Neural progenitor cell (in vitro differentiated cells): ENCODE measurements around the gene NBEA. TPM values are rescaled to one million over a fixed set of nuclear protein-coding genes. Genes with fewer than 3 reads are reported as not detected.

Experiments used
- DNase-seq: peaks from one replicate; pipeline ENCODE4 v3.0.0-alpha.2; 2016; ENCODE audit warnings: low spot score
- H2AFZ ChIP-seq: fragments of 200-600 bp; sonication (generic); replicated peaks from 2 replicates; pipeline ENCODE4 v1.6.1; 2016; ENCODE audit warnings: antibody characterized with exemption
- H3F3A ChIP-seq: fragments of 200-600 bp; sonication (generic); 2 replicates; pipeline ENCODE4 v1.6.1; 2016; ENCODE audit warnings: antibody characterized with exemption, low read depth
- H3K27ac ChIP-seq: fragments of 200-600 bp; sonication (generic); 2 replicates; pipeline ENCODE4 v1.5.1; 2016; ENCODE audit warnings: mild to moderate bottlenecking
- H3K27me3 ChIP-seq: fragments of 200-600 bp; sonication (generic); 2 replicates; pipeline ENCODE4 v1.6.1; 2016; ENCODE audit warnings: mild to moderate bottlenecking, moderate library complexity
- H3K36me3 ChIP-seq: fragments of 200-600 bp; sonication (generic); 2 replicates; pipeline ENCODE4 v1.5.1; 2016
- H3K4me1 ChIP-seq: fragments of 200-600 bp; sonication (generic); 2 replicates; pipeline ENCODE4 v1.6.1; 2016; ENCODE audit warnings: mixed run types
- H3K4me2 ChIP-seq: fragments of 200-600 bp; sonication (generic); 2 replicates; pipeline ENCODE4 v1.6.1; 2016
- H3K4me3 ChIP-seq: fragments of 200-600 bp; sonication (generic); 2 replicates; pipeline ENCODE4 v1.5.1; 2016
- H3K79me2 ChIP-seq: fragments of 200-600 bp; sonication (generic); 2 replicates; pipeline ENCODE4 v1.6.1; 2016; ENCODE audit warnings: low read depth
- H3K9ac ChIP-seq: fragments of 200-600 bp; sonication (generic); 2 replicates; pipeline ENCODE4 v1.6.1; 2016
- H3K9me3 ChIP-seq: fragments of 200-600 bp; sonication (generic); 2 replicates; pipeline ENCODE4 v1.5.1; 2016; ENCODE audit warnings: low read depth
- H4K20me1 ChIP-seq: fragments of 200-600 bp; sonication (generic); 2 replicates; pipeline ENCODE4 v1.6.1; 2016; ENCODE audit warnings: low read depth
- H3K27ac Mint-ChIP-seq: 3 replicates; pipeline ENCODE4 v1.8.0; 2021; ENCODE audit warnings: mixed read lengths
- H3K27me3 Mint-ChIP-seq: 2 replicates; pipeline ENCODE4 v1.8.0; 2022; ENCODE audit warnings: low read depth, mild to moderate bottlenecking, inconsistent platforms, moderate library complexity, mixed read lengths; ENCODE audit not compliant: insufficient read depth
- H3K36me3 Mint-ChIP-seq: 3 replicates; pipeline ENCODE4 v1.8.0; 2021; ENCODE audit warnings: mixed read lengths
- H3K4me1 Mint-ChIP-seq: 3 replicates; pipeline ENCODE4 v1.8.0; 2021; ENCODE audit warnings: mixed read lengths
- H3K4me3 Mint-ChIP-seq: 3 replicates; pipeline ENCODE4 v1.8.0; 2021; ENCODE audit warnings: mild to moderate bottlenecking, moderate library complexity, mixed read lengths
- H3K9me3 Mint-ChIP-seq: 3 replicates; pipeline ENCODE4 v1.8.0; 2020; ENCODE audit warnings: mixed read lengths
- CTCF ChIP-seq: fragments of 200-600 bp; sonication (generic); IDR thresholded peaks from 2 replicates; pipeline ENCODE4 v1.5.1; 2017; ENCODE audit warnings: antibody characterized with exemption, mild to moderate bottlenecking
- EZH2 ChIP-seq: fragments of 200-600 bp; sonication (generic); IDR thresholded peaks from 2 replicates; pipeline ENCODE4 v1.6.1; 2017; ENCODE audit warnings: antibody characterized with exemption, mild to moderate bottlenecking, moderate library complexity
- EZH2phosphoT487 ChIP-seq: fragments of 200-600 bp; sonication (generic); IDR thresholded peaks from 2 replicates; pipeline ENCODE4 v1.6.1; 2017; ENCODE audit warnings: antibody characterized with exemption
- total RNA-seq: library from RNA; depleted of rRNA; stranded (reverse); fragments of >200 nt; gene quantifications from 2 replicates; pipeline ENCODE4 v1.2.3, GENCODE V29; 2015; ENCODE audit warnings: low replicate concordance

The NBEA gene
- total RNA-seq, 1 donor from 2014 or later, result 31.0 TPM

DNA sequence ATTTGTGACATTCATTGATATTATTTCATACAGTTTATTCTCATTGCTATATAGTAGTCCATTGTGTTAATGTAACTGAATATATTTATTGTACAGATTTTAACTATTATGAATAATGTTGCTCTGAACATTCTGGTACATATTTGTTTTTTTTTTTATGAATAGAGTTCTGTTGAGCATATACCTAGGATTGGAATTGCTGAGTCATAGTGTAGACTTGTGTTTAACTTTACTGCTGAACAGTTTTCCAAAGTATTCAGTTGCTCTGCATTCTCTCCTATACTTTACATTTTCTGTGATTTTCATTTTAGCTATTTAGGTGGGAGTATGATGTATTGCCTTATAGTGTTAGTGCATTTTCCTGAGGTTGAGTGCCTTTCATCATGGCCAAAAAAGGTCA lies 436.9 kb downstream of the NBEA start:
- H3K36me3 ChIP-seq, result no peaks in the 10 kb centered on the region
- no peak overlapping the region for H3K9ac ChIP-seq
- H4K20me1 ChIP-seq, result no peaks in the 10 kb centered on the region
- no peak overlapping the region for H3K4me2 ChIP-seq
- H3K27me3 ChIP-seq, result no peaks in the 10 kb centered on the region
- no peak for DNase-seq
- no peaks in the 10 kb centered on the region for H3K4me1 ChIP-seq
- H3K4me3 ChIP-seq, result no peak overlapping the region
- no peak overlapping the region for H3K4me3 Mint-ChIP-seq
- no peaks in the 10 kb centered on the region for H3K9me3 Mint-ChIP-seq
- no peaks in the 10 kb centered on the region for H3F3A ChIP-seq
- no peaks in the 10 kb centered on the region for H3K36me3 Mint-ChIP-seq
- no peaks in the 10 kb centered on the region for H3K79me2 ChIP-seq
- peaks cover 2% of the 10 kb centered on the region for H3K4me1 Mint-ChIP-seq
- no peaks in the 10 kb centered on the region for H3K27me3 Mint-ChIP-seq
- no peak overlapping the region for H2AFZ ChIP-seq
- no peak overlapping the region for H3K27ac ChIP-seq
- TF ChIP-seq EZH2, result no peak
- TF ChIP-seq CTCF, result no peak
- TF ChIP-seq EZH2phosphoT487, result no peak
- no peak overlapping the region for H3K27ac Mint-ChIP-seq
- no peaks in the 10 kb centered on the region for H3K9me3 ChIP-seq

- H3K4me2 ChIP-seq, result no peak overlapping the region
- no peaks in the 10 kb centered on the region for H3K27me3 ChIP-seq
- no peaks in the 10 kb centered on the region for H4K20me1 ChIP-seq
- no peaks in the 10 kb centered on the region for H3K79me2 ChIP-seq
- no peak overlapping the region for H2AFZ ChIP-seq
- H3K27ac ChIP-seq, result no peak overlapping the region
- no peaks in the 10 kb centered on the region for H3K36me3 Mint-ChIP-seq
- no peak overlapping the region for H3K9ac ChIP-seq
- H3K4me3 ChIP-seq, result no peak overlapping the region
- H3K9me3 ChIP-seq, result no peaks in the 10 kb centered on the region
- no peaks in the 10 kb centered on the region for H3K4me1 ChIP-seq
- H3K36me3 ChIP-seq, result no peaks in the 10 kb centered on the region
- no peak overlapping the region for H3K4me3 Mint-ChIP-seq
- no peaks in the 10 kb centered on the region for H3F3A ChIP-seq
- no peak for DNase-seq
- H3K9me3 Mint-ChIP-seq, result no peaks in the 10 kb centered on the region
- no peaks in the 10 kb centered on the region for H3K27me3 Mint-ChIP-seq
- no peak overlapping the region for H3K27ac Mint-ChIP-seq
- peaks cover 2% of the 10 kb centered on the region for H3K4me1 Mint-ChIP-seq
- TF ChIP-seq EZH2 (no peak), EZH2phosphoT487 (no peak), CTCF (no peak)
Observed at GRCh38 chr13:35379663-35380062, 437.6 kb downstream of the NBEA start.

DNA sequence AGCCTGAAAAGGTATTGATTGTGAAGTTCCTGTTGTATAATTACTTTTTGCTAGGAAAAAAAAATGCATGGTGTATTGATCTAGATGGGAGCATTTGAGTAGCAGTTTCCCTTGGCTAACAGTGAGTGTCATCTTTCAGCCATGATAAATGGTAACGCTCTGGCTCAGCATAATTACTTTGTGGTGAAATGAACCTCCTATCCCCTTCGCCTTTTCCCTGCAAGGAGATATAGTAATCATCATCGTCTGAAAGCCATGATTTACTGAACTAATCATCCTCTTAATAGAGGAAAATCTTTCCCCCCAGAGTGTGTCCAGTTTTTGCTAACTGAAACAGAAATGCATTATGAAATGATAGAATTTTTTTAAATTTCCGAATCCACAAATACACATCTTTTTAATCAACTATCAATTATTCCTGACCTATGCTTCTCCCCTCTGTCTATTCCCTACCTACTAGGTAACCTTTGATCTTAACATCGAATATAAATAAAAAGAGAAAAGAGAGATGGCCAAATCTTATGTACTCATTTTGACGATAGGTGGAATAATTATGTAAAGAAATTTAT lies 445.7 kb downstream of the NBEA start:
- no peak overlapping the region for H3K4me3 Mint-ChIP-seq
- H4K20me1 ChIP-seq, result no peaks in the 10 kb centered on the region
- H3K9me3 Mint-ChIP-seq, result no peaks in the 10 kb centered on the region
- H3K9ac ChIP-seq, result no peak overlapping the region
- H2AFZ ChIP-seq, result no peak overlapping the region
- H3K4me3 ChIP-seq, result no peak overlapping the region
- H3K27ac ChIP-seq, result no peak overlapping the region
- H3K4me2 ChIP-seq, result no peak overlapping the region
- H3F3A ChIP-seq, result no peaks in the 10 kb centered on the region
- peaks cover 27% of the 10 kb centered on the region for H3K4me1 Mint-ChIP-seq
- H3K27ac Mint-ChIP-seq, result no peak overlapping the region
- no peaks in the 10 kb centered on the region for H3K27me3 Mint-ChIP-seq
- H3K36me3 ChIP-seq, result no peaks in the 10 kb centered on the region
- DNase-seq, result no peak
- no peaks in the 10 kb centered on the region for H3K36me3 Mint-ChIP-seq
- H3K79me2 ChIP-seq, result no peaks in the 10 kb centered on the region
- no peak for TF ChIP-seq EZH2
- H3K9me3 ChIP-seq, result no peaks in the 10 kb centered on the region
- H3K4me1 ChIP-seq, result peaks cover 8% of the 10 kb centered on the region
- H3K27me3 ChIP-seq, result no peaks in the 10 kb centered on the region

DNA sequence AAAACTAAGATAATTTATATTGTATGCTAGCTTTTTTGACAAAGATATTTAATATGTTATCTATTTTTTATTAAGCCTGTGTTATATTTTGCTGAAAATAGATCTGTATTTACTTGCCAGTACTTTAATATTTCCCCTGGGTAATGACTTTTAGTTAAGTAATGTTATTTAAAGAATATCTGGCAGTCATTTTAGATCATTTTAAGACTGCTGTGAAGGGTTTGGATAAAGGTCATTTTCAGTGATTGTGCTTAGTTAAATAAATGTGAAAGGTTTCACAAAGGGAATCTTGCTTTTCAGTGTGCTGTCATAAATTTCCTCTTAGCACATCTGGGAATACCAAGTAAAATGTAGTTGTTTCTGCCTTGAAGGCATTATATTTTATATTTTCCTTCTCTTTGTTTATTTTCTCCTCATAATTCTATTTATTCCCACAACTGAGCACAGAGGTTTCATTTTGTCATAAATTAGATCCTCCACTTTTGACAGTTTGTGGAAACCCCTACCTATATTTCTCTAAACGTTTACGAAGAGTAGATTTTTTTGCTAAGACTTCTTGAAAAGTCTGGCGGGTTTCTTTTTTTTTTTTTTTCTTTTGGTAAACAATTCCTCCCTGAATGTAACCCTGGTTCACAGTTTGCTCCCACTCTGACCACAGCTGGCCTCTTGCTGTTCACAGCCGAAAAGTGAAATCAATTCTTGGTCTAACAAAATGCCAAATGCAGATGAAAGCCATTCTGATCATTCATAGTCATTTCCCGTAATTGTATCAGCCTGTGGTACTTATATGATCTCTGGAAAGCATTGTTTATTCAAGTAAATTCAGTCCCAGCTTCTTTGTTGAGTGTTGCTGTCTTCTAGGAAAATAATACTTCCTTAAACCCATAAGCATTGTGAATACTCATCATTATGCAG lies 446.6 kb downstream of the NBEA start:
- Mint-ChIP-seq H3K4me1 (peaks cover 30% of the 10 kb centered on the region), H3K36me3 (no peaks in the 10 kb centered on the region), H3K27me3 (no peaks in the 10 kb centered on the region), H3K4me3 (no peak overlapping the region), H3K27ac (peak overlapping the region; percentile 90), H3K9me3 (no peaks in the 10 kb centered on the region)
- Histone ChIP-seq H3K27ac (peak overlapping the region; percentile 5), H3F3A (no peaks in the 10 kb centered on the region), H2AFZ (no peak overlapping the region), H3K27me3 (no peaks in the 10 kb centered on the region), H4K20me1 (no peaks in the 10 kb centered on the region), H3K36me3 (no peaks in the 10 kb centered on the region), H3K4me1 (peaks cover 8% of the 10 kb centered on the region), H3K79me2 (no peaks in the 10 kb centered on the region), H3K4me2 (no peak overlapping the region), H3K9me3 (no peaks in the 10 kb centered on the region), H3K9ac (no peak overlapping the region), H3K4me3 (no peak overlapping the region)
- TF ChIP-seq EZH2phosphoT487, result no peak
- no peak for TF ChIP-seq CTCF
- no peak for TF ChIP-seq EZH2
- no peak for DNase-seq
